ENCODE measurements around the gene PGGT1B.

The PGGT1B gene

DNA sequence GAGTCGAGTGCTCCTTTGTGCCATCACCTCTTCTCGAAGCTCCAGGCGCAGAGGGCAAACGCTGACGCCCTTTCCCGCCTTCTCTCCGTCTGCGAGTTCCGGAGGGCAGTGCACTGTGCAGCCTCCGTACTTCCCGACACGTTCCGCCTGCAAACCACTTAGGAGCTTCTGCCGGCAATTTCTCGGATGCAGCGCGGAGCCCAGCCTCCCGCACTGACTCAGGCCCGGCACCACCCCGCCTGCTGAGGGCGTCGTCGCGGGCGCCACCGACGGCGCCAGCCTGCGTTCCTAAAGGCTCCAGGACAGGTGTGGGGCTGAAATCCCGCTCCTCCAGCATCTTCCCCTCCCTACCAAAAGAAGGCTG, 83.7 kb downstream of the PGGT1B start:
- no peak for DNase-seq

DNA sequence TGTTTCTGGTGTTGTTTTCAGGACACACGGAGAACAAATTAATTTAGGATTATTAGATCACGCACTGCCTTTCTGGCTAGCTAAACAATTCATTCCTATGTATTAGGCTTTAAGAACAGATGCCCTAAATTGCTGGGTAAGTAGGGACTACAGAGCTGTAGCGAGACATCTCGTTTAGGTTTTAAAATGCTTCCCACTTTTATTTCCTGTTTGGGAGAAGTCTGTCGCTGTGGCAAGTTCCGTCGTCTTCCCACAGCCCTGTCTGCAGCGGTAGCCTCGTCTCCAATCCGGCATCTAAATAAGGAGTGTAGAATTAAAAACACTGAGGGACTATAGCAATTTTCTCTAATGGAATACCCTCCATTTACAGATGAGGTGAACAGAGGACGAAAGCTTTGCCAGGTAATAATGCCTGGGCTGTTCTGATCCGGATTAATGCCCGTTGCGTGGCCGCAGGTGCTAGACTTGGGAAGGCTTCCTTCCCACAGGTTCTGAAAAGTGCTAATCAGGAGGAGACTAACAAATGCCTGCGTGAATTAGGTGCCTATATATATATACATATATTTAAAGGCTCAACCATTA, 91.7 kb downstream of the PGGT1B start:
- DNase-seq: no peak

- no peak for DNase-seq
Observed at GRCh38 chr5:115170134-115170928, 92.3 kb downstream of the PGGT1B start.

DNA sequence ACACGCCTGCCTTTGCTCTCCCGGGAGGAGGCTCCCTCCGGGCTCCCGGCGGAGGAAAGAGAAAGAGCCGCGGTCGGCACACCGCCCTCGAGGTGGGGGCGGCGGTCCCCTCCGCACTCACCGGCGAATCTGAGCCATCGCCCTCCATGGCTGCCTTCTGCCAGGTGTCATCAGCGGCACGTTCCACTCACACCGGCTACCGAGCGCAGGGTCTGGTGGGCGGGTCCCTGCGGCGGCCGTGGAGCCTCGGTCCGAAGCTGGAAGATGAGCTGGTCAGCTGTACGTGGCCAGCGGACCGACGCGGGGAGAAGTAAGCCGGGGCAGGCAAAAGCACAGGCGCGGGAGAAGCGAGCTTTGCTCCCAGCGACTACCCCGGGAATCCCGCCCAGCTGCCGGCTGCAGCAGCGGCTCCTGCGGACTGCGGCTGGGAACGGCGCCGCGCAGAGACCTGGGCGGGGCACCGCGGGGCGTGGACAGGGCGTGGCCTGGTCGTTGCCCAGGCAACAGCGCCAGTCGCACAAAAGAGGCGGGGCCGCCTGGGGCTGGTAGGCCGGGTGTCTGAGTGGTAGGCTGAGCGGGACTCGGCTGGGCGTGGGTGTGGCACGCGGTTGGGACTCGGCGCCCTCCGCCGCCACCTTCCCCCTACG, 93.1 kb downstream of the PGGT1B start, which contains the start of gene TRIM36:
Gene TRIM36, minus strand, starts transcription at position 422 of the 647 bp plus-strand sequence. Its CDS starts 274 bp downstream, at position 148.
- peak; percentile 92 for DNase-seq

DNA sequence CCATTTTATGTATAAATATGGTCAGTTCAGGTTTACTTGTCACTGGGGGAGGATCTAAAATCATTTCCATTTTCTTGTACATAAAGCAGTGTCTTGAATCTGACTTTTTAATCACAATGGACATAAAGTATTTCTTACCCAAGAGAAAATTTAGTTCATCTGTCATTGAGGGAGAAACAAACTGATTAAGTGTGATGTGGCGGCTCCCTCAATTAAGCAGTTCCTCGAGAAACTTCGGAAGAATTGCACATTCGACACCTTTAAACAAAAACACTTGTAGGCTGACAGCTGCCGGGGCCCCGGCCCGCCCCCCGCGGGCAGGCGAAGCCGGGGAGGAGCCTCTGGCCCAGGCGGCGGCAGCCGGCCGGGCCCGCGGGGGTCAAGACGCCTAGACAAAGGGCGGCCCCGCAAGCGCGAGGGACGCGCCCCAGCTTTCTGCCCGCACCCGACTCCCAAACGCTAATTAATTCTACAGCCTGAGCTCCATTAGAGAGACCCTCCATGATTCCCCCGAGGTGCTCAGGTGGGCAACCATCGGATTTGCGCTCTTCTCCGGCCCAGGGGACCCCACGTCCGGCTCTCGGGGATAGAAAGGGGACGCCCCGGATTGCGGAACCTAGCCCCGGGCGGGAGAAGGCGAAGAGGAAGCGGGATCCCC, 93.7 kb downstream of the PGGT1B start:
- DNase-seq: peak; percentile 27

DNA sequence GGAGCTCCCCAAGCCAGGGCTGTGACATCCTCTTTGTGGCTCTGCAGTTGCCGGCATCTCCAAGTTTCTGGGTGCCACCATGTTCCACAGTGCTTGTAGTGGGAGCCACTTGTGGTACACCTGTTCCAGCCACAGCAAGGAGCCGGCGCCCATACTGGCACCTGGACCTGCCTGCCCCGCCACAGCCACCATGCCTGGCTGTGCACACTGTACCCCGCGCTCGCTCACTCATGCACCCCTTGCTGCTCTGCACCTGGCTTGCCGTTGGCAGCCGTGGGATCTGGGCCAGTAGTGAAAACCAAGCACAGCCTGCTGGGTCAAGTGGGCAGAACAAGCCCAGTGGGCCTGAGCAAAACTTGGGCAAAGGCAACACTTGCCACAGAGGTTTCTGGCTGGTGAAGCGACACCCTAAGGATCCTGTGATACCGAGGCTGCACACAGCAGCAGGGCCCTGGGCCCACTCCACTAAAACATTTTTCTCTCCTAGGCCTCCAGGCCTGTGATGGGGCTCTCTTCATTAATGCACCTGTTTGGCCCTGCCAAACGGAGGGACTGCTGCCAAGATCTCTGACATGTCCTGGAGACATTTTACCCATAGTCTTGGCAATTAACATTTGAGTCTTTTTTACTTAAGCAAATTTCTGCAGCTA, 95.8 kb downstream of the PGGT1B start:
- DNase-seq: no peak

DNA sequence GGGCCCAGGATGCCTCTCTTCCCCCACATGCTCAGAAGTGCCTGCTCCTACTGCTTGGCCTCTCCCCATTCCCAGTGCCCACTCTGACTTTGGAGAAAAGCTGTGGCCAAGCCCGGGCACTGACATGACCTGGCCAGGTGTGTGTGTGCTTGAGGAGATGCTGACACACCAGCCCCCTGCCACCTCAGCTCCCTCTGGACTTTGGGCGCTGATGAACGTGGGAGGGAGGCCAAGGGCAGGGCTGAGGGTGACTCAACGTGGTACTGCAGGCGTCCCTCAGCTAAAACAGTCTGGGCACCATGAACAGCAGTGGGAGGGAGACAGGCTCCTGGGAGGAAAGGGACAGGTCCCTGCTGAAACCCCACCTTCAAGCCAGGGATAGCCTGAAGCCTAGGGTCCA, 96.9 kb downstream of the PGGT1B start:
- DNase-seq: no peak

- no peak for DNase-seq
Observed at GRCh38 chr5:115160975-115161475, 101.7 kb downstream of the PGGT1B start.

Data from right hindlimb (tissue), 1 donor.